DND-41 (cell line): ENCODE results near the gene ARHGAP45.

Experiments used
- ATAC-seq: fragments of 200-7000 bp; cut with Tn5 transposase; 3 replicates; pipeline ENCODE4 v1.9.1; 2021; ENCODE audit warnings: low read depth; ENCODE audit not compliant: insufficient read depth
- DNase-seq: peaks from one replicate; pipeline ENCODE4 v3.0.0-alpha.2; 2020
- H2AFZ ChIP-seq: 2 replicates; pipeline ENCODE4 v1.6.0; 2012; ENCODE audit warnings: low read depth, low read length
- H3K27ac ChIP-seq: 2 replicates; pipeline ENCODE4 v1.5.1; 2012; ENCODE audit warnings: low read length, inconsistent platforms
- H3K27me3 ChIP-seq: fragments of 200-600 bp; sonication (generic); 2 replicates; pipeline ENCODE4 v1.6.0; 2012; ENCODE audit warnings: low read length, mild to moderate bottlenecking, inconsistent platforms; ENCODE audit not compliant: insufficient read depth, poor library complexity
- H3K36me3 ChIP-seq: 2 replicates; pipeline ENCODE4 v1.5.1; 2012; ENCODE audit warnings: low read length, inconsistent platforms; ENCODE audit not compliant: insufficient read depth
- H3K4me1 ChIP-seq: 2 replicates; pipeline ENCODE4 v1.5.1; 2012; ENCODE audit warnings: mild to moderate bottlenecking, low read length; ENCODE audit not compliant: insufficient read depth
- H3K4me2 ChIP-seq: 2 replicates; pipeline ENCODE4 v1.6.0; 2012; ENCODE audit warnings: mild to moderate bottlenecking, moderate library complexity, low read length, inconsistent platforms; ENCODE audit not compliant: insufficient read depth
- H3K4me3 ChIP-seq, 2 experiments: fragments of 200-600 bp in 1 of 2; shearing (Covaris generic) in 1 of 2; 2 replicates each; pipeline ENCODE4 v1.5.1; 2012 to 2016; ENCODE audit warnings: inconsistent platforms in 2 of 2, low read length in 2 of 2, mild to moderate bottlenecking in 2 of 2, low read depth in 1 of 2, moderate library complexity in 1 of 2
- H3K79me2 ChIP-seq: 2 replicates; pipeline ENCODE4 v1.6.0; 2012; ENCODE audit warnings: low read length, inconsistent platforms; ENCODE audit not compliant: insufficient read depth
- H3K9ac ChIP-seq: 2 replicates; pipeline ENCODE4 v1.6.0; 2012; ENCODE audit warnings: low read depth, mild to moderate bottlenecking, inconsistent platforms, low read length, moderate library complexity
- H3K9me3 ChIP-seq: 2 replicates; pipeline ENCODE4 v1.5.1; 2012; ENCODE audit warnings: low read length, moderate library complexity, mild to moderate bottlenecking, inconsistent platforms; ENCODE audit not compliant: insufficient read depth, severe bottlenecking
- H4K20me1 ChIP-seq: 2 replicates; pipeline ENCODE4 v1.6.0; 2012; ENCODE audit warnings: low read length; ENCODE audit not compliant: insufficient read depth
- EZH2 ChIP-seq: IDR thresholded peaks from 3 replicates; pipeline ENCODE4 v1.6.1; 2012; ENCODE audit warnings: borderline replicate concordance, low read depth, mild to moderate bottlenecking, moderate library complexity, low read length, inconsistent platforms; ENCODE audit not compliant: severe bottlenecking
- TF ChIP-seq, protein P1 (sequence below): IDR thresholded peaks from 2 replicates; pipeline ENCODE4 v1.5.1; 2012; ENCODE audit warnings: borderline replicate concordance, low read length, moderate library complexity, mild to moderate bottlenecking; ENCODE audit not compliant: poor library complexity, severe bottlenecking; ENCODE audit errors: extremely low read depth

ARHGAP45 gene

GRCh38 chr19:1063030-1063908 lies 3.7 kb upstream of the ARHGAP45 start:
- Histone ChIP-seq H4K20me1 (peaks cover 3% of the 10 kb centered on the region), H3K36me3 (peaks cover 10% of the 10 kb centered on the region), H3K27ac (no peak overlapping the region), H2AFZ (no peak overlapping the region), H3K27me3 (no peaks in the 10 kb centered on the region), H3K4me3 (no peak overlapping the region), H3K9ac (no peak overlapping the region), H3K79me2 (peaks cover 20% of the 10 kb centered on the region), H3K9me3 (peaks cover 8% of the 10 kb centered on the region), H3K4me2 (no peak overlapping the region), H3K4me1 (peaks cover 35% of the 10 kb centered on the region)
- no peak for TF ChIP-seq EZH2
- TF ChIP-seq, protein P1, sequence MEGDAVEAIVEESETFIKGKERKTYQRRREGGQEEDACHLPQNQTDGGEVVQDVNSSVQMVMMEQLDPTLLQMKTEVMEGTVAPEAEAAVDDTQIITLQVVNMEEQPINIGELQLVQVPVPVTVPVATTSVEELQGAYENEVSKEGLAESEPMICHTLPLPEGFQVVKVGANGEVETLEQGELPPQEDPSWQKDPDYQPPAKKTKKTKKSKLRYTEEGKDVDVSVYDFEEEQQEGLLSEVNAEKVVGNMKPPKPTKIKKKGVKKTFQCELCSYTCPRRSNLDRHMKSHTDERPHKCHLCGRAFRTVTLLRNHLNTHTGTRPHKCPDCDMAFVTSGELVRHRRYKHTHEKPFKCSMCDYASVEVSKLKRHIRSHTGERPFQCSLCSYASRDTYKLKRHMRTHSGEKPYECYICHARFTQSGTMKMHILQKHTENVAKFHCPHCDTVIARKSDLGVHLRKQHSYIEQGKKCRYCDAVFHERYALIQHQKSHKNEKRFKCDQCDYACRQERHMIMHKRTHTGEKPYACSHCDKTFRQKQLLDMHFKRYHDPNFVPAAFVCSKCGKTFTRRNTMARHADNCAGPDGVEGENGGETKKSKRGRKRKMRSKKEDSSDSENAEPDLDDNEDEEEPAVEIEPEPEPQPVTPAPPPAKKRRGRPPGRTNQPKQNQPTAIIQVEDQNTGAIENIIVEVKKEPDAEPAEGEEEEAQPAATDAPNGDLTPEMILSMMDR, result no peak
- no peak for ATAC-seq
- DNase-seq, result peak; percentile 54

- Histone ChIP-seq H3K4me1 (peaks cover 43% of the 10 kb centered on the region), H4K20me1 (peaks cover 11% of the 10 kb centered on the region), H3K9me3 (no peaks in the 10 kb centered on the region), H3K4me2 (no peak overlapping the region), H3K27me3 (no peaks in the 10 kb centered on the region), H3K79me2 (peaks cover 28% of the 10 kb centered on the region), H3K4me3 (no peak overlapping the region), H3K36me3 (peaks cover 11% of the 10 kb centered on the region), H3K27ac (no peak overlapping the region), H3K9ac (no peak overlapping the region), H2AFZ (no peak overlapping the region)
- no peak for DNase-seq
- no peak for TF ChIP-seq EZH2
- TF ChIP-seq, protein P1, result no peak
- no peak for ATAC-seq
Measured at GRCh38 chr19:1063909-1064660, 2.9 kb upstream of the ARHGAP45 start.

GRCh38 chr19:1064661-1065605 lies 2.0 kb upstream of the ARHGAP45 start:
- H3K9ac ChIP-seq, result no peak overlapping the region
- H3K27ac ChIP-seq, result no peak overlapping the region
- H3K4me3 ChIP-seq, result 0 out of 4 replicates have a peak overlapping the region, but pooled peaks of 1 of the 2 experiments have one; percentile 12

More at GRCh38 chr19:1064661-1065605, 2.0 kb upstream of the ARHGAP45 start:
- Histone ChIP-seq H3K4me1 (peaks cover 47% of the 10 kb centered on the region), H3K36me3 (peaks cover 19% of the 10 kb centered on the region), H2AFZ (no peak overlapping the region), H3K79me2 (peaks cover 37% of the 10 kb centered on the region), H3K4me2 (peak overlapping the region; percentile 92), H3K27me3 (no peaks in the 10 kb centered on the region), H4K20me1 (peaks cover 16% of the 10 kb centered on the region), H3K9me3 (no peaks in the 10 kb centered on the region)
- peak; percentile 39; the same call in 2 of the 3 replicates for ATAC-seq
- DNase-seq, result peak; percentile 62
- TF ChIP-seq, protein P1, result peak; percentile 72
- no peak for TF ChIP-seq EZH2
